GM23338 (cell line): ENCODE measurements around the gene MEGF6. TPM values are rescaled to one million over a fixed set of nuclear protein-coding genes. Genes with fewer than 3 reads are reported as not detected.

ENCODE experiments used
- ATAC-seq: fragments of 200-7000 bp; cut with Tn5 transposase; 3 replicates; pipeline ENCODE4 v1.9.1; 2020
- DNase-seq: peaks from one replicate; pipeline ENCODE4 v3.0.0-alpha.2; 2015; ENCODE audit warnings: low spot score
- H2AFZ ChIP-seq: fragments of 200-600 bp; sonication (generic); 2 replicates; pipeline ENCODE4 v1.8.0; 2016; ENCODE audit warnings: antibody characterized with exemption, mild to moderate bottlenecking, moderate library complexity
- H3F3A ChIP-seq: fragments of 200-600 bp; sonication (generic); replicated peaks from 2 replicates; pipeline ENCODE4 v1.8.0; 2017; ENCODE audit warnings: antibody characterized with exemption, mixed run types, low read depth
- H3K27ac ChIP-seq: fragments of 200-600 bp; sonication (generic); 2 replicates; pipeline ENCODE4 v1.6.1; 2016; ENCODE audit warnings: low read depth
- H3K27me3 ChIP-seq: fragments of 200-600 bp; sonication (generic); 2 replicates; pipeline ENCODE4 v1.8.0; 2016; ENCODE audit warnings: mild to moderate bottlenecking, mixed run types, moderate library complexity; ENCODE audit not compliant: insufficient read depth
- H3K36me3 ChIP-seq: fragments of 200-600 bp; sonication (generic); 2 replicates; pipeline ENCODE4 v1.8.0; 2016; ENCODE audit warnings: mild to moderate bottlenecking; ENCODE audit not compliant: insufficient read depth
- H3K4me1 ChIP-seq: fragments of 200-600 bp; sonication (generic); 2 replicates; pipeline ENCODE4 v1.8.0; 2016; ENCODE audit warnings: mild to moderate bottlenecking, moderate library complexity; ENCODE audit not compliant: insufficient read depth
- H3K4me2 ChIP-seq: fragments of 200-600 bp; sonication (generic); 2 replicates; pipeline ENCODE4 v1.7.1; 2017; ENCODE audit warnings: mixed run types
- H3K4me3 ChIP-seq: fragments of 200-600 bp; sonication (generic); 2 replicates; pipeline ENCODE4 v1.6.1; 2016; ENCODE audit warnings: mixed run types
- H3K79me2 ChIP-seq: fragments of 200-600 bp; sonication (generic); replicated peaks from 2 replicates; pipeline ENCODE4 v1.8.0; 2017; ENCODE audit warnings: mild to moderate bottlenecking; ENCODE audit not compliant: insufficient read depth
- H3K9me2 ChIP-seq: fragments of 200-600 bp; sonication (generic); 2 replicates; pipeline ENCODE4 v1.8.0; 2017; ENCODE audit not compliant: insufficient read depth
- H4K20me1 ChIP-seq: fragments of 200-600 bp; sonication (generic); replicated peaks from 2 replicates; pipeline ENCODE4 v1.8.0; 2017; ENCODE audit warnings: mild to moderate bottlenecking; ENCODE audit not compliant: insufficient read depth
- H3K27ac Mint-ChIP-seq: 2 replicates; pipeline ENCODE4 v1.8.0; 2020; ENCODE audit warnings: inconsistent platforms, mild to moderate bottlenecking, moderate library complexity, mixed read lengths
- H3K27me3 Mint-ChIP-seq: 3 replicates; pipeline ENCODE4 v1.8.0; 2022; ENCODE audit warnings: low read depth, mild to moderate bottlenecking, moderate library complexity, mixed read lengths, inconsistent platforms; ENCODE audit not compliant: insufficient read depth, poor library complexity
- H3K36me3 Mint-ChIP-seq: 3 replicates; pipeline ENCODE4 v1.8.0; 2021; ENCODE audit warnings: low read depth, mild to moderate bottlenecking, inconsistent platforms, moderate library complexity, mixed read lengths
- H3K4me1 Mint-ChIP-seq: 3 replicates; pipeline ENCODE4 v1.8.0; 2020; ENCODE audit warnings: mild to moderate bottlenecking, inconsistent platforms, mixed read lengths
- H3K4me3 Mint-ChIP-seq: 3 replicates; pipeline ENCODE4 v1.8.0; 2021; ENCODE audit warnings: moderate library complexity, mild to moderate bottlenecking, inconsistent platforms, mixed read lengths
- H3K9me3 Mint-ChIP-seq: 3 replicates; pipeline ENCODE4 v1.8.0; 2020; ENCODE audit warnings: moderate library complexity, mild to moderate bottlenecking, inconsistent platforms, mixed read lengths
- CTCF ChIP-seq, 2 experiments: fragments of 200-600 bp in 1 of 2; sonication (generic) in 1 of 2; conservative IDR thresholded peaks; 2 replicates each; pipeline versions ENCODE4 v1.5.1 to v1.6.1; 2016 to 2017; ENCODE audit warnings: antibody characterized with exemption in 2 of 2, low read depth in 2 of 2, mild to moderate bottlenecking in 2 of 2, moderate library complexity in 1 of 2
- EZH2 ChIP-seq: fragments of 200-600 bp; sonication (generic); IDR thresholded peaks from one replicate; pipeline ENCODE4 v1.8.0; 2017; ENCODE audit warnings: antibody characterized with exemption, mild to moderate bottlenecking, low read depth; ENCODE audit not compliant: unreplicated experiment
- EZH2phosphoT487 ChIP-seq: fragments of 200-600 bp; sonication (generic); IDR thresholded peaks from one replicate; pipeline ENCODE4 v1.8.1; 2018; ENCODE audit warnings: antibody characterized with exemption; ENCODE audit not compliant: unreplicated experiment
- JUNB ChIP-seq: IDR thresholded peaks from one replicate; pipeline ENCODE4 v1.6.1; 2016; ENCODE audit warnings: antibody characterized with exemption; ENCODE audit not compliant: unreplicated experiment
- NANOG ChIP-seq: IDR thresholded peaks from 2 replicates; pipeline ENCODE4 v1.6.1; 2016; ENCODE audit warnings: antibody characterized with exemption, borderline replicate concordance
- POLR2AphosphoS5 ChIP-seq: IDR thresholded peaks from 2 replicates; pipeline ENCODE4 v1.6.1; 2016; ENCODE audit warnings: antibody characterized with exemption, low read depth
- REST ChIP-seq: IDR thresholded peaks from one replicate; pipeline ENCODE4 v1.6.1; 2018; ENCODE audit warnings: antibody characterized with exemption; ENCODE audit not compliant: unreplicated experiment
- STAT1 ChIP-seq: IDR thresholded peaks from one replicate; pipeline ENCODE4 v1.6.1; 2016; ENCODE audit warnings: antibody characterized with exemption; ENCODE audit not compliant: unreplicated experiment
- ZNF114 ChIP-seq: fragments of 250-450 bp; sonication (Bioruptor Pico); IDR thresholded peaks from 2 replicates; pipeline ENCODE4 v1.5.0; 2020; ENCODE audit warnings: mild to moderate bottlenecking, moderate library complexity
- ZNF331 ChIP-seq: fragments of 250-450 bp; sonication (Bioruptor Pico); IDR thresholded peaks from 2 replicates; pipeline ENCODE4 v1.5.0; 2020; ENCODE audit warnings: low read depth, mild to moderate bottlenecking, moderate library complexity
- ZNF462 ChIP-seq: fragments of 250-450 bp; sonication (Bioruptor Pico); IDR thresholded peaks from 2 replicates; pipeline ENCODE4 v1.5.0; 2020; ENCODE audit warnings: mild to moderate bottlenecking, moderate library complexity
- polyA plus RNA-seq: library from polyadenylated mRNA; unstranded; fragments of >200 nt; fragmentation: Nextera tagmentation; extraction: Ambion mirVana; gene quantifications from 2 replicates; pipeline ENCODE4 v1.2.1, GENCODE V29; 2016
- total RNA-seq: library from RNA; depleted of rRNA; stranded (reverse); fragments of >200 nt; shearing (Covaris generic); gene quantifications from 2 replicates; pipeline ENCODE4 v1.2.3, GENCODE V29; 2014

Gene MEGF6
- total and polyA plus RNA-seq, 2 experiments from 2014 or later = 4.0 to 21.4 TPM

GRCh38 chr1:3638027-3638426 is 26.7 kb upstream of the MEGF6 start (continued):
- TF ChIP-seq CTCF (conservative IDR thresholded peaks at IDR 0.05; ENCODE audit: low read depth in 2 of 2) (no peak), STAT1 (no peak), EZH2 (no peak), REST (no peak)

GRCh38 chr1:3636531-3636930 is 25.2 kb upstream of the MEGF6 start:
- Mint-ChIP-seq H3K27ac (no peak overlapping the region), H3K9me3 (no peaks in the 10 kb centered on the region), H3K4me3 (no peak overlapping the region), H3K36me3 (peaks cover 35% of the 10 kb centered on the region), H3K27me3 (peaks cover 3% of the 10 kb centered on the region), H3K4me1 (peaks cover 3% of the 10 kb centered on the region; the same call in 2 of the 3 replicates)
- Histone ChIP-seq H2AFZ (no peak overlapping the region), H3K9me2 (no peaks in the 10 kb centered on the region), H3K4me1 (no peaks in the 10 kb centered on the region), H3K79me2 (peaks cover under 1% of the 10 kb centered on the region; the same call in 1 of the 2 replicates), H3K4me2 (no peak overlapping the region), H3K36me3 (peaks cover 13% of the 10 kb centered on the region; the same call in 1 of the 2 replicates), H3K4me3 (no peak overlapping the region), H3K27me3 (no peaks in the 10 kb centered on the region), H4K20me1 (peaks cover 3% of the 10 kb centered on the region; the same call in 1 of the 2 replicates), H3F3A (no peaks in the 10 kb centered on the region; the same call in 1 of the 2 replicates), H3K27ac (no peak overlapping the region)
- DNase-seq (no peak), ATAC-seq (no peak)
- TF ChIP-seq JUNB = no peak
- no peak for TF ChIP-seq EZH2
- TF ChIP-seq ZNF462 = no peak
- no peak for TF ChIP-seq POLR2AphosphoS5
- TF ChIP-seq ZNF114 (CRISPR knock-in tag) = no peak
- no peak for TF ChIP-seq STAT1
- no peak for TF ChIP-seq ZNF331 (CRISPR knock-in tag)
- TF ChIP-seq NANOG = no peak
- TF ChIP-seq EZH2phosphoT487 = no peak
